AG09319 (cell line): ENCODE results near the gene PKD1L1.

Source experiments
- DNase-seq: peaks from one replicate; pipeline ENCODE4 v3.0.0-alpha.2; 2010; ENCODE audit warnings: low read depth; ENCODE audit errors: extremely low read depth
- TF ChIP-seq, protein P1 (sequence below): IDR thresholded peaks from 2 replicates; pipeline ENCODE4 v1.5.1; 2011; ENCODE audit warnings: low read depth, mild to moderate bottlenecking, inconsistent platforms, low read length, moderate library complexity

Gene PKD1L1

GRCh38 chr7:47846138-47846836 lies 102.0 kb downstream of the PKD1L1 start:
- DNase-seq: no peak
- TF ChIP-seq, protein P1, sequence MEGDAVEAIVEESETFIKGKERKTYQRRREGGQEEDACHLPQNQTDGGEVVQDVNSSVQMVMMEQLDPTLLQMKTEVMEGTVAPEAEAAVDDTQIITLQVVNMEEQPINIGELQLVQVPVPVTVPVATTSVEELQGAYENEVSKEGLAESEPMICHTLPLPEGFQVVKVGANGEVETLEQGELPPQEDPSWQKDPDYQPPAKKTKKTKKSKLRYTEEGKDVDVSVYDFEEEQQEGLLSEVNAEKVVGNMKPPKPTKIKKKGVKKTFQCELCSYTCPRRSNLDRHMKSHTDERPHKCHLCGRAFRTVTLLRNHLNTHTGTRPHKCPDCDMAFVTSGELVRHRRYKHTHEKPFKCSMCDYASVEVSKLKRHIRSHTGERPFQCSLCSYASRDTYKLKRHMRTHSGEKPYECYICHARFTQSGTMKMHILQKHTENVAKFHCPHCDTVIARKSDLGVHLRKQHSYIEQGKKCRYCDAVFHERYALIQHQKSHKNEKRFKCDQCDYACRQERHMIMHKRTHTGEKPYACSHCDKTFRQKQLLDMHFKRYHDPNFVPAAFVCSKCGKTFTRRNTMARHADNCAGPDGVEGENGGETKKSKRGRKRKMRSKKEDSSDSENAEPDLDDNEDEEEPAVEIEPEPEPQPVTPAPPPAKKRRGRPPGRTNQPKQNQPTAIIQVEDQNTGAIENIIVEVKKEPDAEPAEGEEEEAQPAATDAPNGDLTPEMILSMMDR: no peak

- TF ChIP-seq, protein P1: no peak
- DNase-seq: no peak
Observed at GRCh38 chr7:47844311-47844710, 104.0 kb downstream of the PKD1L1 start.

GRCh38 chr7:47843291-47843690 lies 105.0 kb downstream of the PKD1L1 start:
- TF ChIP-seq, protein P1: no peak
- DNase-seq: no peak

GRCh38 chr7:47839381-47839780 lies 108.9 kb downstream of the PKD1L1 start:
- no peak for DNase-seq
- TF ChIP-seq, protein P1: no peak

DNA sequence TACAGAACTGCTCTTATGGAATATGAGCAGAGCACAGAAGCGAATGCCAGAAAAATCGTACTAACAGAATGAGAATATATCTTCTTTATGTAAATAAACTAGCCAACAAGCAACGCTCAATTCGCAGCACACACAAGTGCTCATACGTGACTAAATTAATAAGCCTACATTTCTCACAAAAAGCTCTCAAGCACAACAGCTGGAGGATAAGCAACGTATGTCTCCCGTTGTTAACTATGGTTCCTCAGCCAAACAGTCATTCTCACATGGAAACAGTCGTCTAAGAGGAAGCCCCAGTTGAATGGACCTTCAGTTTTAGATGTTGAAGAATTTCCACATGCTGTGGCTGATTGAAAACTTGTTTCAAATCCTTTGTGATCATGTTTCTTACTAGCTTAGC lies 110.4 kb downstream of the PKD1L1 start:
- TF ChIP-seq, protein P1: no peak
- DNase-seq: no peak

- DNase-seq: no peak
- TF ChIP-seq, protein P1: no peak
Observed at GRCh38 chr7:47836503-47837202, 111.6 kb downstream of the PKD1L1 start.

- TF ChIP-seq, protein P1: no peak
- no peak for DNase-seq
Observed at GRCh38 chr7:47836080-47836479, 112.2 kb downstream of the PKD1L1 start.
